ENCODE data around the gene CALD1.

DNA sequence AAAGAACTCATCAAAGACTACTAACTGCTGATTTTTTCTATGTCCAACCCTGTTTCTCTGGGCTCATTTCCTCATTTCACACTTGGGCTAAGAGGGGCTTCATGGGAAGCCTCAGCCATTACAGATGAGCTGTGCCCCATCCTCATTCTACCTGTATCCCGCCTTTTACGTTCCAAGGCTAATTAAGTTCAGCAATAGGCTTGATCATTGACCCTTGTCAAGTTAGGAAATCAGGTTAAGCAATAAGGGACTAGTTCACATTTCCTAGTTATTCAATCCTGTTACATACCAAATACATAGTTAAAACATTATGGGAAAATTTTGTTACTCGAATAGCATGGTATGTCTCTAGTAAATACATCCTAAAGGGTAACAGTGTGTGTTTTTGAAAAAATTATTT is 177.6 kb downstream of the CALD1 start:
- TF ChIP-seq POLR2AphosphoS5 (IDR thresholded peaks at IDR 0.05; ENCODE audit: low read depth) = no peak
- TF ChIP-seq, protein P1, sequence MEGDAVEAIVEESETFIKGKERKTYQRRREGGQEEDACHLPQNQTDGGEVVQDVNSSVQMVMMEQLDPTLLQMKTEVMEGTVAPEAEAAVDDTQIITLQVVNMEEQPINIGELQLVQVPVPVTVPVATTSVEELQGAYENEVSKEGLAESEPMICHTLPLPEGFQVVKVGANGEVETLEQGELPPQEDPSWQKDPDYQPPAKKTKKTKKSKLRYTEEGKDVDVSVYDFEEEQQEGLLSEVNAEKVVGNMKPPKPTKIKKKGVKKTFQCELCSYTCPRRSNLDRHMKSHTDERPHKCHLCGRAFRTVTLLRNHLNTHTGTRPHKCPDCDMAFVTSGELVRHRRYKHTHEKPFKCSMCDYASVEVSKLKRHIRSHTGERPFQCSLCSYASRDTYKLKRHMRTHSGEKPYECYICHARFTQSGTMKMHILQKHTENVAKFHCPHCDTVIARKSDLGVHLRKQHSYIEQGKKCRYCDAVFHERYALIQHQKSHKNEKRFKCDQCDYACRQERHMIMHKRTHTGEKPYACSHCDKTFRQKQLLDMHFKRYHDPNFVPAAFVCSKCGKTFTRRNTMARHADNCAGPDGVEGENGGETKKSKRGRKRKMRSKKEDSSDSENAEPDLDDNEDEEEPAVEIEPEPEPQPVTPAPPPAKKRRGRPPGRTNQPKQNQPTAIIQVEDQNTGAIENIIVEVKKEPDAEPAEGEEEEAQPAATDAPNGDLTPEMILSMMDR (IDR thresholded peaks at IDR 0.05; ENCODE audit: insufficient read depth, low read length) = no peak
- TF ChIP-seq, protein P2, sequence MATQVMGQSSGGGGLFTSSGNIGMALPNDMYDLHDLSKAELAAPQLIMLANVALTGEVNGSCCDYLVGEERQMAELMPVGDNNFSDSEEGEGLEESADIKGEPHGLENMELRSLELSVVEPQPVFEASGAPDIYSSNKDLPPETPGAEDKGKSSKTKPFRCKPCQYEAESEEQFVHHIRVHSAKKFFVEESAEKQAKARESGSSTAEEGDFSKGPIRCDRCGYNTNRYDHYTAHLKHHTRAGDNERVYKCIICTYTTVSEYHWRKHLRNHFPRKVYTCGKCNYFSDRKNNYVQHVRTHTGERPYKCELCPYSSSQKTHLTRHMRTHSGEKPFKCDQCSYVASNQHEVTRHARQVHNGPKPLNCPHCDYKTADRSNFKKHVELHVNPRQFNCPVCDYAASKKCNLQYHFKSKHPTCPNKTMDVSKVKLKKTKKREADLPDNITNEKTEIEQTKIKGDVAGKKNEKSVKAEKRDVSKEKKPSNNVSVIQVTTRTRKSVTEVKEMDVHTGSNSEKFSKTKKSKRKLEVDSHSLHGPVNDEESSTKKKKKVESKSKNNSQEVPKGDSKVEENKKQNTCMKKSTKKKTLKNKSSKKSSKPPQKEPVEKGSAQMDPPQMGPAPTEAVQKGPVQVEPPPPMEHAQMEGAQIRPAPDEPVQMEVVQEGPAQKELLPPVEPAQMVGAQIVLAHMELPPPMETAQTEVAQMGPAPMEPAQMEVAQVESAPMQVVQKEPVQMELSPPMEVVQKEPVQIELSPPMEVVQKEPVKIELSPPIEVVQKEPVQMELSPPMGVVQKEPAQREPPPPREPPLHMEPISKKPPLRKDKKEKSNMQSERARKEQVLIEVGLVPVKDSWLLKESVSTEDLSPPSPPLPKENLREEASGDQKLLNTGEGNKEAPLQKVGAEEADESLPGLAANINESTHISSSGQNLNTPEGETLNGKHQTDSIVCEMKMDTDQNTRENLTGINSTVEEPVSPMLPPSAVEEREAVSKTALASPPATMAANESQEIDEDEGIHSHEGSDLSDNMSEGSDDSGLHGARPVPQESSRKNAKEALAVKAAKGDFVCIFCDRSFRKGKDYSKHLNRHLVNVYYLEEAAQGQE (IDR thresholded peaks at IDR 0.05; ENCODE audit: insufficient replicate concordance, low read depth) = no peak
- no peak for TF ChIP-seq GABPA (IDR thresholded peaks at IDR 0.05; ENCODE audit: low read depth)

Data from HL-60 (cell line).